HCT116 (cell line): ENCODE results near the gene SIRPG.

ENCODE experiments used
- CTCF ChIP-seq, 3 experiments: fragments of 200-600 bp in 1 of 3; sonication (generic) in 1 of 3; IDR thresholded peaks in 2 of 3; conservative IDR thresholded peaks in 1 of 3; 2 replicates each; pipeline ENCODE4 v1.5.1; 2012 to 2017; ENCODE audit warnings: low read depth in 2 of 3, low read length in 2 of 3, antibody characterized with exemption in 1 of 3, borderline replicate concordance in 1 of 3, control low read depth in 1 of 3, mild to moderate bottlenecking in 1 of 3, mixed read lengths in 1 of 3, mixed run types in 1 of 3, moderate library complexity in 1 of 3; ENCODE audit not compliant: insufficient read depth in 1 of 3
- JUND ChIP-seq: IDR thresholded peaks from 2 replicates; pipeline ENCODE4 v1.6.1; 2012
- ZFX ChIP-seq: fragments of 450-650 bp; IDR thresholded peaks from 2 replicates; pipeline ENCODE4 v1.6.1; 2017

- TF ChIP-seq JUND (no peak), CTCF (IDR thresholded peaks at IDR 0.05 in 2 of 3, conservative IDR thresholded peaks at IDR 0.05 in 1 of 3; ENCODE audit: borderline replicate concordance in 1 of 3, insufficient read depth in 1 of 3, low read depth in 2 of 3, low read length in 2 of 3) (no peak), ZFX (no peak)
These were observed 38.5 kb downstream of the SIRPG start for GRCh38 chr20:1618954-1619540.
